ENCODE data around the gene GREM1. TPM values are rescaled to one million over a fixed set of nuclear protein-coding genes. Genes with fewer than 3 reads are reported as not detected.

The GREM1 gene
- total RNA-seq, 3 donors from 2014 or later (not counting 1 experiment from before 2014, with no cell fraction given) = not detected

GRCh38 chr15:32766101-32766500 lies 48.3 kb downstream of the GREM1 start:
- H3K27me3 ChIP-seq (ENCODE audit: control insufficient read depth, insufficient read depth, low read length) = no peaks in the 10 kb centered on the region
- Mint-ChIP-seq H3K36me3 (no peaks in the 10 kb centered on the region), H3K4me3 (no peak overlapping the region), H3K27me3 (ENCODE audit: low read depth in 2 of 2) (peaks cover 9 to 17% of the 10 kb centered on the region in 2 donors), H3K27ac (no peak overlapping the region), H3K9me3 (no peaks in the 10 kb centered on the region), H3K4me1 (no peaks in the 10 kb centered on the region)
- WGBS (ENCODE audit: insufficient coverage) = 40% methylated on average over 2 of the region's 3 CpGs
- H3K36me3 ChIP-seq (ENCODE audit: control insufficient read depth, insufficient read depth, low read length) = no peaks in the 10 kb centered on the region
- intact Hi-C loops (cut with micrococcal nuclease) = no loop called here
- DNase-seq (no peak), ATAC-seq (no peak)
- no peak overlapping the region for H3K4me3 ChIP-seq (ENCODE audit: low read length)
- H3K27ac ChIP-seq (ENCODE audit: low read length) = no peak overlapping the region
- no peak for TF ChIP-seq CTCF (IDR thresholded peaks at IDR 0.05)
- H3K9me3 ChIP-seq (ENCODE audit: control insufficient read depth, insufficient read depth, low read length) = no peaks in the 10 kb centered on the region
- H3K4me1 ChIP-seq (ENCODE audit: control insufficient read depth, insufficient read depth, low read length) = no peaks in the 10 kb centered on the region

- no peak overlapping the region for H3K27ac Mint-ChIP-seq
- TF ChIP-seq CTCF (IDR thresholded peaks at IDR 0.05) = no peak
- intact Hi-C loops (cut with micrococcal nuclease) = no loop called here
These were observed 49.4 kb downstream of the GREM1 start for GRCh38 chr15:32767236-32767635.

GRCh38 chr15:32774022-32774421 lies 56.2 kb downstream of the GREM1 start:
- no peaks in the 10 kb centered on the region for H3K4me1 ChIP-seq (ENCODE audit: control insufficient read depth, insufficient read depth, low read length)
- H3K27ac ChIP-seq (ENCODE audit: low read length) = no peak overlapping the region
- no peak overlapping the region for H3K4me3 ChIP-seq (ENCODE audit: low read length)
- intact Hi-C loops (cut with micrococcal nuclease) = no loop called here
- no peaks in the 10 kb centered on the region for H3K4me1 Mint-ChIP-seq
- DNase-seq = no peak
- no peak for TF ChIP-seq CTCF (IDR thresholded peaks at IDR 0.05)
- H3K27me3 Mint-ChIP-seq (ENCODE audit: low read depth in 2 of 2) = peaks cover 0 to 22% of the 10 kb centered on the region in 2 donors
- no peaks in the 10 kb centered on the region for H3K36me3 ChIP-seq (ENCODE audit: control insufficient read depth, insufficient read depth, low read length)
- no peak for ATAC-seq
- H3K4me3 Mint-ChIP-seq = no peak overlapping the region
- H3K9me3 Mint-ChIP-seq = peaks cover 0 to 2% of the 10 kb centered on the region in 2 donors
- WGBS (ENCODE audit: insufficient coverage) = 73% methylated on average over 3 of the region's 4 CpGs
- no peak overlapping the region for H3K27ac Mint-ChIP-seq
- H3K9me3 ChIP-seq (ENCODE audit: control insufficient read depth, insufficient read depth, low read length) = no peaks in the 10 kb centered on the region
- H3K36me3 Mint-ChIP-seq = no peaks in the 10 kb centered on the region
- H3K27me3 ChIP-seq (ENCODE audit: control insufficient read depth, insufficient read depth, low read length) = no peaks in the 10 kb centered on the region

More at GRCh38 chr15:32767236-32767635, 49.4 kb downstream of the GREM1 start:
- Mint-ChIP-seq H3K36me3 (no peaks in the 10 kb centered on the region), H3K4me3 (no peak overlapping the region), H3K9me3 (no peaks in the 10 kb centered on the region), H3K27me3 (ENCODE audit: low read depth in 2 of 2) (peaks cover 7 to 8% of the 10 kb centered on the region in 2 donors), H3K4me1 (no peaks in the 10 kb centered on the region)
- no peaks in the 10 kb centered on the region for H3K27me3 ChIP-seq (ENCODE audit: control insufficient read depth, insufficient read depth, low read length)
- H3K36me3 ChIP-seq (ENCODE audit: control insufficient read depth, insufficient read depth, low read length) = no peaks in the 10 kb centered on the region
- no peak overlapping the region for H3K27ac ChIP-seq (ENCODE audit: low read length)
- no peaks in the 10 kb centered on the region for H3K9me3 ChIP-seq (ENCODE audit: control insufficient read depth, insufficient read depth, low read length)
- ATAC-seq = no peak
- whole genome bisulfite sequencing (ENCODE audit: insufficient coverage) = 100% methylated on average over 1 of the region's 1 CpG
- H3K4me3 ChIP-seq (ENCODE audit: low read length) = no peak overlapping the region
- DNase-seq = no peak
- H3K4me1 ChIP-seq (ENCODE audit: control insufficient read depth, insufficient read depth, low read length) = no peaks in the 10 kb centered on the region

GRCh38 chr15:32775103-32775502 lies 57.3 kb downstream of the GREM1 start:
- Mint-ChIP-seq H3K4me1 (no peaks in the 10 kb centered on the region), H3K27ac (no peak overlapping the region), H3K9me3 (peaks cover 0 to 2% of the 10 kb centered on the region in 2 donors), H3K4me3 (no peak overlapping the region), H3K36me3 (no peaks in the 10 kb centered on the region), H3K27me3 (ENCODE audit: low read depth in 2 of 2) (peaks cover 0 to 18% of the 10 kb centered on the region in 2 donors)
- Histone ChIP-seq H3K4me1 (ENCODE audit: control insufficient read depth, insufficient read depth, low read length) (no peaks in the 10 kb centered on the region), H3K27me3 (ENCODE audit: control insufficient read depth, insufficient read depth, low read length) (no peaks in the 10 kb centered on the region), H3K36me3 (ENCODE audit: control insufficient read depth, insufficient read depth, low read length) (no peaks in the 10 kb centered on the region), H3K27ac (ENCODE audit: low read length) (no peak overlapping the region), H3K9me3 (ENCODE audit: control insufficient read depth, insufficient read depth, low read length) (no peaks in the 10 kb centered on the region), H3K4me3 (ENCODE audit: low read length) (no peak overlapping the region)
- intact Hi-C loops (cut with micrococcal nuclease) = no loop called here
- 82% methylated on average over 3 of the region's 3 CpGs for WGBS (ENCODE audit: insufficient coverage)
- TF ChIP-seq CTCF (IDR thresholded peaks at IDR 0.05) = no peak
- ATAC-seq (no peak), DNase-seq (no peak)

All from natural killer cell (primary cell).